MCF 10A (cell line): ENCODE measurements around the gene CDYL. TPM values are rescaled to one million over a fixed set of nuclear protein-coding genes. Genes with fewer than 3 reads are reported as not detected.

Experiments used
- BruUV-seq: library from RNA; stranded (reverse); fragments of 400-500 nt; replicated peaks from 2 replicates; lab custom pipeline; 2021; lab: Mats Ljungman, UMichigan
- CTCF ChIA-PET: fragments of 300-600 bp; sonication (Branson Sonifier 250); formaldehyde crosslinking; extraction: SDS; loops from one replicate; lab custom pipeline; 2021; ENCODE audit warnings: antibody characterized with exemption, inconsistent platforms; lab: Yijun Ruan, JAX
- POLR2A ChIA-PET: fragments of 300-600, 350-650 bp; sonication (Branson Sonifier 250); formaldehyde crosslinking; extraction: SDS; loops from one replicate; lab custom pipeline; 2020; ENCODE audit warnings: antibody characterized with exemption, inconsistent platforms; lab: Yijun Ruan, JAX
- DNase-seq: peaks from one replicate; pipeline ENCODE4 v3.0.0-alpha.2; 2018; ENCODE audit not compliant: unreplicated experiment
- H3K27ac Mint-ChIP-seq: one replicate; pipeline ENCODE4 v1.8.0; 2022; ENCODE audit warnings: mild to moderate bottlenecking, low read depth, mixed read lengths; ENCODE audit not compliant: unreplicated experiment
- H3K27me3 Mint-ChIP-seq: one replicate; pipeline ENCODE4 v1.8.0; 2022; ENCODE audit warnings: mixed read lengths; ENCODE audit not compliant: insufficient read depth, unreplicated experiment
- H3K36me3 Mint-ChIP-seq: one replicate; pipeline ENCODE4 v1.8.0; 2022; ENCODE audit warnings: mild to moderate bottlenecking, moderate library complexity, mixed read lengths; ENCODE audit not compliant: insufficient read depth, unreplicated experiment
- H3K4me1 Mint-ChIP-seq: one replicate; pipeline ENCODE4 v1.8.0; 2022; ENCODE audit warnings: mixed read lengths; ENCODE audit not compliant: insufficient read depth, unreplicated experiment
- H3K4me3 Mint-ChIP-seq: one replicate; pipeline ENCODE4 v1.8.0; 2022; ENCODE audit warnings: mild to moderate bottlenecking, moderate library complexity, mixed read lengths; ENCODE audit not compliant: unreplicated experiment
- H3K9me3 Mint-ChIP-seq: one replicate; pipeline ENCODE4 v1.8.0; 2022; ENCODE audit warnings: mixed read lengths; ENCODE audit not compliant: unreplicated experiment
- intact Hi-C: fragments of 100-400 bp; cut with micrococcal nuclease; formaldehyde crosslinking; loops from 2 replicates; pipeline ENCODE4 v1.14.1; 2022
- total RNA-seq: library from RNA; stranded (reverse); gene quantifications from 2 replicates; pipeline ENCODE4 v1.2.3, GENCODE V29; 2022
- TF ChIP-seq, protein P1 (sequence below): fragments of 200-600 bp; IDR thresholded peaks from one replicate; pipeline ENCODE4 v1.8.0; 2022; ENCODE audit warnings: antibody characterized with exemption, mild to moderate bottlenecking; ENCODE audit not compliant: unreplicated experiment

CDYL gene
- total RNA-seq, 1 experiment from 2014 or later: 48.9 TPM

DNA sequence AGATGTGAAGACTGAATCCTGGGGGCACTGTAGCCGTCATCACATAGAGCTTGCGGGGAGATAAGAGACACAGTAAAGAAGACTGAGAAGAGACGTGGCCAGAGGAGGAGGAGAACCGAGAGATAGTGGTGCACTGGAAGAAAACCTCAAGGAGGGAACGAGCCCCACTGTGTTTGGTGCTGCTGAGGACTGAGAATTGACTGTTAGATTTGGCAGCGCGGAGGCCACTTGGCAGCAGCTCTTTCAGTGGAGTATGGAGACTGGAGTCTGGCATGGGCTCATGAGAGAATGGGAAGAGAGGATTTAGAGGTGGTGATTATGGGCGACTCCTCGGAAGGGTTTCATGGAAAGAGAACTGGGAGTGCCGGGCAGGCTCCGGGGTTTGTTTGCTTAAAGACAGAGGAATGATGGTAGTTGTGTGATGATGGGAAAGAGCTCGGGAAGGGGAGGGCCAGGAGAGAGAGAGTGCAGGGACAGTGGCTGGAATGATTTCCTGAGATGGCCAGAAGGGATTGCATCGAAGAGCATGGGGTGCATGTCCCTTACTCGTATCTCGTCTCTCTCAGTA, 18.0 kb downstream of the CDYL start:
- no peak overlapping the region for H3K27ac Mint-ChIP-seq
- ChIA-PET CTCF (no interaction called here), POLR2A (interaction anchor here (1.0 to 1.1 kb wide), 2 partner anchors 10 to 17 kb away, joined by 3 read pairs; no protein-coding TSS in a partner anchor)
- H3K9me3 Mint-ChIP-seq: no peaks in the 10 kb centered on the region
- H3K27me3 Mint-ChIP-seq: no peaks in the 10 kb centered on the region
- no peak overlapping the region for H3K4me3 Mint-ChIP-seq
- intact Hi-C loops: no loop called here
- no peak for DNase-seq
- no TSS peak for BruUV-seq
- TF ChIP-seq, protein P1, sequence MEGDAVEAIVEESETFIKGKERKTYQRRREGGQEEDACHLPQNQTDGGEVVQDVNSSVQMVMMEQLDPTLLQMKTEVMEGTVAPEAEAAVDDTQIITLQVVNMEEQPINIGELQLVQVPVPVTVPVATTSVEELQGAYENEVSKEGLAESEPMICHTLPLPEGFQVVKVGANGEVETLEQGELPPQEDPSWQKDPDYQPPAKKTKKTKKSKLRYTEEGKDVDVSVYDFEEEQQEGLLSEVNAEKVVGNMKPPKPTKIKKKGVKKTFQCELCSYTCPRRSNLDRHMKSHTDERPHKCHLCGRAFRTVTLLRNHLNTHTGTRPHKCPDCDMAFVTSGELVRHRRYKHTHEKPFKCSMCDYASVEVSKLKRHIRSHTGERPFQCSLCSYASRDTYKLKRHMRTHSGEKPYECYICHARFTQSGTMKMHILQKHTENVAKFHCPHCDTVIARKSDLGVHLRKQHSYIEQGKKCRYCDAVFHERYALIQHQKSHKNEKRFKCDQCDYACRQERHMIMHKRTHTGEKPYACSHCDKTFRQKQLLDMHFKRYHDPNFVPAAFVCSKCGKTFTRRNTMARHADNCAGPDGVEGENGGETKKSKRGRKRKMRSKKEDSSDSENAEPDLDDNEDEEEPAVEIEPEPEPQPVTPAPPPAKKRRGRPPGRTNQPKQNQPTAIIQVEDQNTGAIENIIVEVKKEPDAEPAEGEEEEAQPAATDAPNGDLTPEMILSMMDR: no peak
- H3K4me1 Mint-ChIP-seq: peaks cover 6% of the 10 kb centered on the region
- no peaks in the 10 kb centered on the region for H3K36me3 Mint-ChIP-seq

DNA sequence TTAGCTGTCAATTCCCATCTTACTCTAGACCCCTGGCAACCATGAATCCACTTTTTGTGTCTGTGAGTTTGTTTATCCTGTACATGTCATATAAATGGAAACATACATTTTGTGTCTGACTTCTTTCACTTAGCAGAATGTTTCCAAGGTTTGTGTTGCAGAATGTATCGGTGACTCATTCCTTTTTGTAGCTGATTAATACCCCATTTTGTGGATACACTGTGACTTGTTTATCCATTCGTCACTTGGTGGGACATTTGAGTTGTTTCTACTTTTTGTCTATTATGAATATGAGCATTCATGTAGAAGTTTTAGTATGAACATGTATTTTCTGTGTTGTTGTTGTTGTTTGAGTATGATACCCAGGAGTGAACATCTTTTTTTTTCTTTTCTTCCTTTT, 21.4 kb downstream of the CDYL start:
- H3K4me3 Mint-ChIP-seq: no peak overlapping the region
- H3K9me3 Mint-ChIP-seq: peaks cover 9% of the 10 kb centered on the region
- no peaks in the 10 kb centered on the region for H3K4me1 Mint-ChIP-seq
- ChIA-PET CTCF (interaction anchor here (0.7 kb wide), 1 partner anchor 20 kb away, joined by 3 read pairs; no protein-coding TSS in a partner anchor), POLR2A (no interaction called here)
- TF ChIP-seq, protein P1: no peak
- BruUV-seq: no TSS peak
- intact Hi-C loops: no loop called here
- no peaks in the 10 kb centered on the region for H3K36me3 Mint-ChIP-seq
- DNase-seq: no peak
- no peaks in the 10 kb centered on the region for H3K27me3 Mint-ChIP-seq
- no peak overlapping the region for H3K27ac Mint-ChIP-seq

DNA sequence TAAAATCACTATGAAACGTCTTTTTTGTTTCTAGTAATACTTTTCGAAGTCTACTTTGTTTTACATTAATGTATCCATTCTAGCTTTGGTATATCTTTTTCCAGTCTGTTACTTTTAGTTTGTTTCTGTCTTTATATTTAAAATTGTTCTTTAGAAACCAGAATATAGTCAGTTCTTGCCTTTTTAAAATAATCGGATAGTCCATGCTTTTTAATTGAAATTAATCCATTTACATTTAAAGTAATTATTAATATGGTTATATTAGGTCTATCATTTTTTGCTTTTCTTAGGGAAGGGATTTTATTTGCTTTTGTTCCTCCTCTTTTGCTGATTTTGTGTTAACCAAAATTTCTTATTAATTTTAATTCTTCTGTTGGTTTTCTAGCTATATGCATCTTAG, 23.7 kb downstream of the CDYL start:
- H3K4me3 Mint-ChIP-seq: no peak overlapping the region
- intact Hi-C loops: loop anchor here (10.0 kb wide), 1 partner anchor 135 kb away; no protein-coding TSS in a partner anchor
- TF ChIP-seq, protein P1: no peak
- ChIA-PET CTCF (interaction anchor here (1.3 kb wide), 1 partner anchor 9 kb away, joined by 4 read pairs; no protein-coding TSS in a partner anchor), POLR2A (interaction anchor here (0.9 to 2.3 kb wide), 3 partner anchors 13 to 23 kb away, joined by 3 to 7 read pairs (median 3); partner anchors contain the start of gene CDYL)
- H3K27me3 Mint-ChIP-seq: no peaks in the 10 kb centered on the region
- BruUV-seq: no TSS peak
- H3K9me3 Mint-ChIP-seq: peaks cover 9% of the 10 kb centered on the region
- no peaks in the 10 kb centered on the region for H3K36me3 Mint-ChIP-seq
- DNase-seq: no peak
- H3K27ac Mint-ChIP-seq: no peak overlapping the region
- H3K4me1 Mint-ChIP-seq: peaks cover 20% of the 10 kb centered on the region

DNA sequence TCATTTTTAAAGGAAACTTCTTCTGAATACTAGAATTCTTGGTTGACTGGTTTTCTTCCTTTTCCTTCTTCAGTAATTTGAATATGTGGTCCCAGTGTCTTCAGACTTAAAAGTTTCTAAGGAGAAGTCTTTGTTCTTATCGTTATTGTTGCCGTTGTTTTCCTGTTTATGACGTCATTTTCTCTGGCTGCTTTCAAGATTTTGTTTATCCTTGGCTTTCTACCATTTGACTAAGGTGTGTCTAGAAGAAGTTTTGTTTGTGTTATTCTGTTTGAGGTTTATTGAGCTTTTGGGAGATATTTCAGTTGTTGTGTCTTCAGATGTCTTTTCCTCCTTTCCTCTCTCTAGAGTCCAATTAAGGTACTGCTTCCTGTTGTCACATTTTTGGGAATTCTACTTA, 24.5 kb downstream of the CDYL start:
- POLR2A ChIA-PET: interaction anchor here (0.5 to 2.3 kb wide), 3 partner anchors 14 to 150 kb away, joined by 3 to 7 read pairs (median 3); partner anchors contain the start of gene CDYL
- intact Hi-C loops: loop anchor here (10.0 kb wide), 1 partner anchor 134 kb away; no protein-coding TSS in a partner anchor
- no peak for DNase-seq
- no peak overlapping the region for H3K4me3 Mint-ChIP-seq
- CTCF ChIA-PET: no interaction called here
- no peaks in the 10 kb centered on the region for H3K27me3 Mint-ChIP-seq
- TF ChIP-seq, protein P1: no peak
- no TSS peak for BruUV-seq
- H3K9me3 Mint-ChIP-seq: peaks cover 9% of the 10 kb centered on the region
- peaks cover 20% of the 10 kb centered on the region for H3K4me1 Mint-ChIP-seq
- no peak overlapping the region for H3K27ac Mint-ChIP-seq
- H3K36me3 Mint-ChIP-seq: no peaks in the 10 kb centered on the region
